Trophoblast cell (in vitro differentiated cells and primary cell): ENCODE measurements around the gene KATNAL1.

Experiments
- DNase-seq, 2 donors: peaks; one replicate each; pipeline ENCODE4 v3.0.0-alpha.2; 2016
- H2AFZ ChIP-seq: 2 replicates; pipeline ENCODE4 v1.6.1; 2013; ENCODE audit warnings: low read length, moderate library complexity, mild to moderate bottlenecking; ENCODE audit not compliant: insufficient read depth, poor library complexity
- H2AK5ac ChIP-seq: 2 replicates; pipeline ENCODE4 v1.6.1; 2013; ENCODE audit warnings: mild to moderate bottlenecking, low read length
- H2BK120ac ChIP-seq: 2 replicates; pipeline ENCODE4 v1.6.1; 2013; ENCODE audit warnings: low read length, mild to moderate bottlenecking, moderate library complexity; ENCODE audit not compliant: insufficient read depth, poor library complexity
- H2BK12ac ChIP-seq: 2 replicates; pipeline ENCODE4 v1.6.1; 2013; ENCODE audit warnings: mild to moderate bottlenecking, low read length, moderate library complexity
- H2BK5ac ChIP-seq: 2 replicates; pipeline ENCODE4 v1.6.1; 2013; ENCODE audit warnings: low read length, low read depth, moderate library complexity, mild to moderate bottlenecking; ENCODE audit not compliant: poor library complexity
- H3K14ac ChIP-seq: 2 replicates; pipeline ENCODE4 v1.6.1; 2013; ENCODE audit warnings: mild to moderate bottlenecking, low read length
- H3K18ac ChIP-seq: 2 replicates; pipeline ENCODE4 v1.6.1; 2013; ENCODE audit warnings: mild to moderate bottlenecking, low read length
- H3K23ac ChIP-seq: 2 replicates; pipeline ENCODE4 v1.6.1; 2013; ENCODE audit warnings: low read length
- H3K27ac ChIP-seq: 2 replicates; pipeline ENCODE4 v1.5.1; 2013; ENCODE audit warnings: low read depth, mild to moderate bottlenecking, inconsistent platforms, low read length, moderate library complexity
- H3K27me3 ChIP-seq: 2 replicates; pipeline ENCODE4 v1.6.1; 2013; ENCODE audit warnings: inconsistent platforms, mild to moderate bottlenecking, low read length, moderate library complexity; ENCODE audit not compliant: insufficient read depth
- H3K36me3 ChIP-seq, 2 experiments: 1 replicate in 1 of 2; 2 replicates in 1 of 2; pipeline ENCODE4 v1.6.1; 2013; ENCODE audit warnings: low read length in 2 of 2, mild to moderate bottlenecking in 2 of 2, moderate library complexity in 1 of 2; ENCODE audit not compliant: insufficient read depth in 2 of 2, control insufficient read depth in 1 of 2
- H3K4ac ChIP-seq: 2 replicates; pipeline ENCODE4 v1.6.1; 2013; ENCODE audit warnings: low read depth, mild to moderate bottlenecking, low read length, moderate library complexity
- H3K4me1 ChIP-seq, 2 experiments: 1 replicate in 1 of 2; 2 replicates in 1 of 2; pipeline ENCODE4 v1.6.1; 2013; ENCODE audit warnings: low read length in 2 of 2, mild to moderate bottlenecking in 2 of 2, moderate library complexity in 1 of 2; ENCODE audit not compliant: insufficient read depth in 2 of 2, control insufficient read depth in 1 of 2
- H3K4me2 ChIP-seq: 2 replicates; pipeline ENCODE4 v1.6.1; 2013; ENCODE audit warnings: inconsistent platforms, mild to moderate bottlenecking, low read length, moderate library complexity
- H3K4me3 ChIP-seq: 2 replicates; pipeline ENCODE4 v1.5.1; 2013; ENCODE audit warnings: mild to moderate bottlenecking, low read depth, low read length, inconsistent platforms
- H3K79me1 ChIP-seq: one replicate; pipeline ENCODE4 v1.6.1; 2013; ENCODE audit warnings: low read length
- H3K79me2 ChIP-seq: 2 replicates; pipeline ENCODE4 v1.6.1; 2013; ENCODE audit warnings: low read length, mild to moderate bottlenecking; ENCODE audit not compliant: control insufficient read depth, insufficient read depth, poor library complexity
- H3K9ac ChIP-seq: 2 replicates; pipeline ENCODE4 v1.6.1; 2013; ENCODE audit warnings: mild to moderate bottlenecking, low read length
- H3K9me3 ChIP-seq: 2 replicates; pipeline ENCODE4 v1.6.1; 2013; ENCODE audit warnings: low read depth, mild to moderate bottlenecking, control low read depth, inconsistent platforms, low read length; ENCODE audit not compliant: insufficient read depth
- H4K12ac ChIP-seq: 2 replicates; pipeline ENCODE4 v1.6.1; 2013; ENCODE audit warnings: low read depth, mild to moderate bottlenecking, low read length, moderate library complexity
- H4K8ac ChIP-seq: 2 replicates; pipeline ENCODE4 v1.6.1; 2013; ENCODE audit warnings: low read depth, mild to moderate bottlenecking, low read length, moderate library complexity
- H4K91ac ChIP-seq: one replicate; pipeline ENCODE4 v1.6.1; 2013; ENCODE audit warnings: low read depth, mild to moderate bottlenecking, low read length, moderate library complexity
- WGBS: extraction: QIAGEN DNeasy Blood & Tissue Kit; methylation state at CpG from one replicate; pipeline ENCODE4 v1.1.7; 2013; ENCODE audit warnings: missing lambda C conversion rate; ENCODE audit not compliant: insufficient read length, insufficient coverage; ENCODE audit errors: extremely low coverage; 5-methylcytosine and 5-hydroxymethylcytosine counted together

KATNAL1 gene

DNA sequence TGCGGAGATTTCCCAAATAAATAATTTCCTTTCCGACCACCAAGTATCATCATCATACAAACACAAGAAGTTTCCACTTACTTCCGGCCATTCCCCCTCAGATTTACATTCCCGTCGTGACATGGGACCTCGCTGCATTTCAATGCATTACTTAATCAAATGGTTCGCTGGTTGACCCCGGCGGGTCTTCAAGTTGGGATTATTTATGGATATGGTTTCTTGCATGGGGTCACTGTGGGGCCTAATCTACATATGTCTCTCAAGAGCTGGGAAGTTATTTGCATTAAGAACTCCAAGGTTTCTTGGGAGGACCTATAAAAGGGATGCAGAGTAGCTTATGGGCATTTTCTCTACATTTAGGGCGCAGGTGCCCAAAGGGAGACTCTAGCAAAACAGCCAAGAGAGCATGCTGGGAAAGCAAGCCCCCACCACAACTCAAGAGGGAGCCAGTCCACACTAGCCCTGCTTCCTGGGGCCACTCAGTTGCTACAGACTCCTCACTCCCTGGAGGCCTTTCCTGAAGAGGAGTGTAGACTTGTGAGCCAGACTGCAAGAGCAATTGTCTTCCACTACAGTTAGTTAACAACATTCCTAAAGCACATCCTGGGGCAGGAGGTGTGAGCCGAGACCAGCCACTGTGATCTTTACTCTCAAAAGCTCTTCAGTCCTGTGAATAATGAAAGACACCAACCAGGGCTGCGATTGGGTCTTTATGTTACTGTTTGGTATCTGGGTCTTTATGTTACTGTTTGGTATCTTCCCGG is 125.3 kb downstream of the KATNAL1 start:
- Histone ChIP-seq H3K4me2 (no peak overlapping the region), H3K36me3 (no peaks in the 10 kb centered on the region), H3K14ac (no peak overlapping the region), H4K91ac (no peak overlapping the region), H2BK120ac (no peak overlapping the region), H3K9me3 (no peaks in the 10 kb centered on the region), H3K18ac (no peak overlapping the region), H3K4ac (no peak overlapping the region), H2AFZ (no peak overlapping the region), H3K4me1 (peaks cover 6 to 9% of the 10 kb centered on the region in 2 experiments), H3K27me3 (no peaks in the 10 kb centered on the region), H2AK5ac (no peak overlapping the region), H3K23ac (no peak overlapping the region), H4K8ac (no peak overlapping the region), H2BK5ac (no peak overlapping the region), H3K4me3 (no peak overlapping the region), H3K79me1 (no peaks in the 10 kb centered on the region), H3K27ac (no peak overlapping the region), H3K79me2 (no peaks in the 10 kb centered on the region), H2BK12ac (no peak overlapping the region), H4K12ac (no peak overlapping the region), H3K9ac (no peak overlapping the region)
- DNase-seq = no peak
- 100% methylated on average over 2 of the region's 13 CpGs for WGBS

DNA sequence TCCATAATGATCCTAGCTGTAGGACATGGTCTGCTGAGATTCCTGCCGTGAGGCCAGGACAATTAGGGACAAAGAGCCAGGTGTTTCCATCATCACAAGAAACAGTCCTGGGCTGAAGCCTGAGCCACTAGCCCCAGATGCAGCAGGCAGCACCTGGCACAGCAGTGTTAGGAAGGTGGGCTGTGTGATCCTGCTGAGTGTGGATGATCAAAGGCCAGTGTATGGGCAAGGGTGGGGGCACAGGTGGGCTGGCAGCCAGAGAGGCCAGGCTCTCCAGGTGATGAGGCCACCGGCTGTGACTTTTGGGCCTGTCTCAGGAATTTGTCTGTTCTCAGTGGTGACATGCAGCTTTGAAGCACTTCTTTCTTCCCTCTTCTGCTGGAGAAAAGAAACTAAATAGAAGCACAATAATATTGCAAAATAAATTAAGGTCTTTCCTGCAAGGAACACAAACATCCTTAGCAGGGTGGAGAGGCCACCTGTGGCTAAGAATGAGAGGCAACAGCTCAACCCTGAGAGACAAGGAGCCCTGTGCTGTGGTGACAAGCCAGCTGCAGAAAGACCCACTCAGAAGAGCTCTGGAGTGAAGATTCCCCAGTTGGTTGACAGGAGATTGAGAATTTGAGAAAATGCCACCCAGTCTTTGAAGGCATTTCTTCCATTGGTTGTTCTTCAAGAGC is 127.6 kb downstream of the KATNAL1 start:
- Histone ChIP-seq H4K91ac (no peak overlapping the region), H2BK12ac (no peak overlapping the region), H3K4me1 (peaks cover 5 to 6% of the 10 kb centered on the region in 2 experiments), H3K4ac (no peak overlapping the region), H3K9ac (no peak overlapping the region), H3K27me3 (no peaks in the 10 kb centered on the region), H4K8ac (no peak overlapping the region), H3K4me3 (no peak overlapping the region), H2AFZ (no peak overlapping the region), H3K18ac (no peak overlapping the region), H3K36me3 (no peaks in the 10 kb centered on the region), H3K79me2 (no peaks in the 10 kb centered on the region), H2AK5ac (no peak overlapping the region), H2BK120ac (no peak overlapping the region), H3K9me3 (no peaks in the 10 kb centered on the region), H3K4me2 (no peak overlapping the region), H3K14ac (no peak overlapping the region), H4K12ac (no peak overlapping the region), H3K79me1 (no peaks in the 10 kb centered on the region), H3K23ac (no peak overlapping the region), H2BK5ac (no peak overlapping the region), H3K27ac (no peak overlapping the region)
- no peak for DNase-seq
- no CpG with 5 or more reads among the region's 2 CpGs for WGBS

DNA sequence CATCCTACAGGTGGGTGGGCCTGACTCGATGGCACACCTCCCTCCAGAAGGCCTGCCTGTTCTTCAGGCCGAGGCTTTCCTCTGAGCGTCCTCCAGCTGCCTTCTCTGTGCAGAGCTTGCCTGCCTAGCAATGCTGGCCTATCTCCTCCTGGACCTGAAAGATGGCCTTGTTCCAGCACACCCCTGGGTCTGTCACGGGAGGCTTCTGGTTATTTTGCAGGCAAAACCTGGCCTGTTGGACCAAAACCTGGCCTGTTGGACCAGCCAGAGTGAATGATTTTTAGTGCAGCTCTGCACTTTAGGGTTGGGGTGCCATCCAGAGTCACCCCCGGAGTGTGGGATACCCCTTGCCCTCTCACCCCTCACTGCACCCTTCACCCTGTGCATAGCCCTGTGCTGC is 128.4 kb downstream of the KATNAL1 start:
- no peak overlapping the region for H2BK12ac ChIP-seq
- H3K27me3 ChIP-seq = no peaks in the 10 kb centered on the region
- no peak overlapping the region for H4K12ac ChIP-seq
- H2BK5ac ChIP-seq = no peak overlapping the region
- H4K8ac ChIP-seq = no peak overlapping the region
- no peak overlapping the region for H3K18ac ChIP-seq
- H3K79me2 ChIP-seq = no peaks in the 10 kb centered on the region
- H3K4me2 ChIP-seq = no peak overlapping the region
- no peak overlapping the region for H3K14ac ChIP-seq
- no peak for DNase-seq
- WGBS = no CpG with 5 or more reads among the region's 5 CpGs
- no peaks in the 10 kb centered on the region for H3K36me3 ChIP-seq
- H4K91ac ChIP-seq = no peak overlapping the region
- H2AK5ac ChIP-seq = no peak overlapping the region
- H3K4ac ChIP-seq = no peak overlapping the region
- no peak overlapping the region for H3K27ac ChIP-seq
- H2AFZ ChIP-seq = no peak overlapping the region
- no peaks in the 10 kb centered on the region for H3K79me1 ChIP-seq
- H2BK120ac ChIP-seq = no peak overlapping the region
- H3K9me3 ChIP-seq = no peaks in the 10 kb centered on the region
- no peak overlapping the region for H3K23ac ChIP-seq
- H3K9ac ChIP-seq = no peak overlapping the region
- no peak overlapping the region for H3K4me3 ChIP-seq
- H3K4me1 ChIP-seq = peaks cover 6 to 7% of the 10 kb centered on the region in 2 experiments

DNA sequence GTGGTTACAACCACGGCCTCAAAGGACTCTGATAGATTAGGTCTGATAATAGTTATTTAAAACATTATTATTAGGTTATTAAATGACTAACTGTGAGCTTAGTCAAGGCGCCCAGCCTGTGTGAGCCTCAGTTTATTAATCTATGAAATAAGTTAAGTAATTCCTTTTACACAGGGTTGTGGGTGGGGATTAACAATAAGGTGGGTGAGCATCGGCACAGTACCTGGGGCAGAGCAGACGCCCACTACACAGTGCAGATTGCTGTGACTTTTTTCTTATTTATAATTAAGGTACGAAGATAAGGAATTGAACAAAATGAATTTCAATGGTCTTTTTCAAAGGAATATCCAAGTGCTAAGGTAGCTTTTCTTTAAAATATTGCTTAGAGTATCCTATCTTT is 132.2 kb downstream of the KATNAL1 start:
- Histone ChIP-seq H4K8ac (no peak overlapping the region), H3K4me3 (no peak overlapping the region), H3K79me1 (peaks cover 4% of the 10 kb centered on the region), H2BK12ac (no peak overlapping the region), H3K9me3 (no peaks in the 10 kb centered on the region), H3K79me2 (no peaks in the 10 kb centered on the region), H3K23ac (no peak overlapping the region), H2BK5ac (no peak overlapping the region), H3K4ac (no peak overlapping the region), H2BK120ac (no peak overlapping the region), H3K27me3 (no peaks in the 10 kb centered on the region), H3K27ac (no peak overlapping the region), H3K4me1 (peaks cover 7 to 8% of the 10 kb centered on the region in 2 experiments), H3K18ac (no peak overlapping the region), H4K91ac (no peak overlapping the region), H3K14ac (no peak overlapping the region), H3K4me2 (no peak overlapping the region), H2AK5ac (no peak overlapping the region), H4K12ac (no peak overlapping the region), H3K9ac (no peak overlapping the region), H2AFZ (no peak overlapping the region), H3K36me3 (no peaks in the 10 kb centered on the region)
- no peak for DNase-seq
- no CpG with 5 or more reads among the region's 5 CpGs for WGBS
